ENCODE data around the gene PITPNM1.
"Not testable (repeated sequence)": the region's sequence is repeated elsewhere in the genome, so short reads cannot be mapped to it uniquely, and the experiment has no call there.

Gene PITPNM1

DNA sequence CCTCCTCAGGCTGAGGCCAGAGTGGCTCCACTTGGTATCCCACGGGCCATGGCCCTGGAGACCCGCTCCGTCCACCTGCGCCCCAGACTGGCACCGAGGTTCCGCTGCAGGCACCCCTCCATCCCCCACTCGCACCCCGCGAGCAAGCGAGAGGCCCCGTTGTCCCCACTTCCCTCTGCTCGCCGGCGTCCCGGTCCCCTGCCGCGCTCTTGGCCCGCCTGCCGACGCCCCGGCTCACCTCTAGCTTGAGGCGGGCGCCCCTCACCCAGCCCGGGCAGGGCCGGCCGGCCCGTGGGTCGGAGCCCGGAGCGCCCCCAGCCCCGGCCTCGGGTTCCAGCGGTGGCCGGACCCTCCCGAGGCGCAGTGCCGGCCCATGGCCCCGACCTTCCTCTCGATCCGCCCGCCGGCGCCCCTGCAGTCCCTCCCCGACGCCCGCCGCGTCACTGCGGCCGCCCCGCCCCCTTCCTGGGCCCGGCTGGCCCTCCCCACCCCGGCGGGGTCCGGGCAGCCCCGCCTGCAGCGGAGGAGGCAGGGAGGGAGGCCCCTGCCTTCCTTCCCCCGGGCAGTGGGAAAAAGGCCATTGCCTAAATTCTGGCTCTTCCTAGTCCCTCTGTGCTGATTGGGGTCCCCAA, at the start of gene PITPNM1:
Gene PITPNM1, minus strand, starts transcription at position 414 of the 632 bp plus-strand sequence. CDS start 1,183 bp downstream, outside the sequence.
- DNase-seq, result peak; percentile 81

DNA sequence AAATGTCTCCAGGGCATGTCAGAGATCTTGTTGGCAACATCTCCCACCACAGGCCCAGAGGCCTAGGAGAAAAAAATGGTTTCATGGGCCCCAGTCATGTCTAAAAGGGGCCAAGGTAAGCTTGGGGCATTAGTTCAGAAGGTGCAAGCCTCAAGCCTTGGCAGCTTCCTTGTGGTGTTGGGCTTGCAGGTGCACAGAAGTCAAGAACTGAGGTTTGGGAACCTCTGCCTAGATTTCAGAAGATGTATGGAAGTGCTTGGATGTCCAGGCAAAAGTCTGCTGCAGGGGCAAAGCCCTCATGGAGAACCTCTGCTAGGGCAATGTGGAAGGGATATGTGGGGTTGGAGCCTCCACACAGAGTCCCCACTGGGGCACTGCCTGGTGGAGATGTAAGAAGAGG, 46.5 kb upstream of the PITPNM1 start:
- DNase-seq, result not testable (repeated sequence)

DNA sequence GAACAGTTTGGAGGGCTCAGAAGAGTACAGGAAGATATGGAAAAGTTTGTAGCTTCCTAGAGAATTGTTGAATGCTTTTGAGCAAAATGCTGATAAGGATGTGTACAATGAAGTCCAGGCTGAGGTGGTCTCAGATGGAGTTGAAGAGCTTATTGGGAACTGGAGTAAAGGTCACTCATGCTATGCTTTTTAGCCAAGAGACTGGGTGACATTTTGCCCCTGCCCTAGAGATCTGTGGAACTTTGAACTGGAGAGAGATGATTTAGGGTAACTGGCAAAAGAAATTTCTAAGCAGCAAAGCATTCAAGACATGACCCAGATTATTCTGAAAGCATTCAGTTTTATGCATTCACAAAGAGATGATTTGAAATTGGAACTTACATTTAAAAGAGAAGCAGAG, 46.0 kb upstream of the PITPNM1 start:
- no peak for DNase-seq

DNA sequence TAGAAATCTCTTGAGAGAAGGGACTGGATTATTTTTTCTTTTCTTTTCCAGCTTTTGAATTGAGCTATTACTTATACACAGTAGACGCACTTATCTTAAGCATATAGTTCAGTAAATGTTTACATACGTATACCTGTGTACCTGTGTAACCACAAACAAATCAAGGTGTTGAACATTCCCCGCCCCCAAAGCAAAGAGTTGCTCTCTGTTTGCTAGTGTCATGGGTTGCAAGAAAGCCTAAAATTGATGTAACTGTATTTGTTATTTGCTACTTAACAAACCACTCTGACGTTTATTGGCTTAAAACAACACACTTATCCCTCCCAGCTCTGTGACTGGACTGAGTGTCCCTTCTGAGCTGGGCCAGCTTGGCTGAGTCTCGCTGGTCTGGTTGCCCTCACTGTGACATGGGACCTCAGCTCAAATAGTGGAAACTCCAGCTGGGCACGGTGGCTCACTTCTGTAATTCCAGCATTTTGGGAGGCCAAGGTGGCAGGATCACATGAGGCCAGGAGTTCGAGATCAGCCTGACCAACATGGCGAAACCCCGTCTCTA, 43.5 kb upstream of the PITPNM1 start:
- DNase-seq, result no peak

DNA sequence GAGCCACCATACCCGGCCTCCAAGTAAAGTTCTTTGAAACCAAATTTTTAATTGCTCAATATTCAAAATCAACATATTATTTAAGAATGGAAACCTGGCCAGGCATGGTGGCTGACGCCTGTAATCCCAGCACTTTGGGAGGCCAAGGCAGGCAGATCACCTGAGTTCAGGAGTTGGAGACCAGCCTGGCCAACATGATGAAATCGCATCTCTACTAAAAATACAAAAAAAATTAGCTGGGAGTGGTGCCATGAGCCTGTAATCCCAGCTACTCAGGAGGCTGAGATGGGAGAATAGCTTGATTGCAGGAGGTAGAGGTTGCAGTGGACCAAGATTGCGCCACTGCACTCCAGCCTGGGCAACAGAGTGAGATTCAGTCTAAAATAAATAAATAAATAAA, 42.9 kb upstream of the PITPNM1 start:
- DNase-seq, result not testable (repeated sequence)

DNA sequence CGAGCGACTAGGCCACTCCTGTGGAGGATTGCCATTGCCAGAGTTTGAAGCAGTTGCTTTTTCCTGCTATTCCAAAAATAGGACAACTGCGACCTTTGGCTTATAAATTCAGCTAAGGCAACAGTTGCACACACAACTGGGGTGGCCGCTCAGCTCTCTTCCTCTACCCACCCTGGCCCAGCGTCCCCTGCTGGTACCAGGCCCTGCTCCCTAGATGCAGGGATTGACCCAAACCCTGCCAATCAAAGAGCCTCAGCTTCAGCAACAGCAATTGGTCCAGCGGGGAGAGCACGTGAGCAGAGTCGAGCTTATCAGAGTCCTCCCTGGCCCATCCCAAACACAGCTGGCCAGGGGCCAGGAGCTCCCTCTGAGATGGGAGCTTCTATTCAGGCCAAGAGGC, 40.1 kb upstream of the PITPNM1 start:
- no peak for DNase-seq

DNA sequence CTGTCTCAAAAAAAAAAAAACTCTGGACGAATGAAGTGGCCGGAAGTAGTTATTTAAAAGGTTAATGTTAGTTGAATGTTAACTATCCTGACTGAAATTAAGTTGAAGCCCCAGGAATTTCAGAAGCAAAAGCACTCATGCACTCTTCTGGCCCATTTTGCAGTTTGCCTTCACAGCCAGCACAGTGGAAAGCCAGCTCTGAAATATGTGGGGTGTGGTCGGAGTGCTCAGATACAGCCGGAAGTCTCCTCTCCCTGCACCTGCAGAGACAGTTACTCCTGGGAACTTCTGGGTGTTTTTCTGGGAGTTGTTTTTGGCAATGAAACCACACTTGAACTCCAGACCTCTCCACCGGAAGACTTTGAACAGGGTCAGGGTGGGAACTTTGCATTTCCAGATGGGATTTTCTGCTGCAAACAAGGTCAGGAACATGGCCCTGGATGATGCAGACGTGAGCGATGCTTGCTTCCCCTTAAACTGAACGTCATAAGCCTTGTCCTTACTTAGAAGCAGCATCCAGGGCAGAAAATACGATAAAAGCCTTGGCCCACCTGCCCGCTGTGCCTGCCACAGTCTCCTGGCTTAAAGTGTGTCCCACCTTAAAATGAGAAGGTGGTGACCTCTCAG, 39.6 kb upstream of the PITPNM1 start:
- DNase-seq, result no peak

DNA sequence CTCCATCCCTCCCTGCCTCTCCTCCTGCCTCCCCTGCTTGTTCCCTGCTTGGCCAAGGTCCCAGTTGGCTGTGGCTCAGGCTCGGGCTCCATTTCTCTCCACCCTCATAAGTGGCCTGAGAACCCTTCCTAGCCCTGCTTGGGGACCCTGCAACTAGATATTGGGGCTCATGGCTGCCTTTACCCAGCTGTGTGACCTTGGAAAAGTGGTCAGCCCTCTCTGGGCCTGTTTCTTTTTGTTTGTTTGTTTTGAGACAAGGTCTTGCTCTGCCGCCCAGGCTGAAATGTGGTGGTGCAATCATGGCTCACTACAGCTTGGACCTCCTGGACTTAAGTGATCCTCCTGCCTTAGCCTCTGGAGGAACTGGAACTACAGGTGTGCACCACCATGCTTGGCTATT, 38.4 kb upstream of the PITPNM1 start:
- DNase-seq, result no peak

DNA sequence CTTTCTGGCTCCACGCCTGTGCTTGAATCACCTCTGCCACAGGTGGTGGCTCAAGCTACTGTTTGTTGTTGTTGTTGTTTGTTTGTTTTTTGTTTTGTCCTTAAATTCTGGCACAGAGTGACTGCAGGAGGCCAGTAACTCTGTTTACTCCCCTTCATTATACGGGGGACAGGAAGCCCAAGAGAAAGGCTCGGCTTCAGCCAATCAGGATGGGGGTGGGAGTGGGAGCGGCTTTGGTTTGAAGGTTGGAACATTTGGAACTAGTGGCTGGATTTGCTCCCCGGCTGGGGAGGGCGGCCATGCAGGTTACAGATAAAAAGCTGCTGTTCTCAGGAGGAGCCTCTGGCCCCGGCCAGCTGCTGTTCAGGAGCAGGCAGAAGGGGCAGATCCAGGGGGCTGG, 37.8 kb upstream of the PITPNM1 start:
- no peak for DNase-seq

DNA sequence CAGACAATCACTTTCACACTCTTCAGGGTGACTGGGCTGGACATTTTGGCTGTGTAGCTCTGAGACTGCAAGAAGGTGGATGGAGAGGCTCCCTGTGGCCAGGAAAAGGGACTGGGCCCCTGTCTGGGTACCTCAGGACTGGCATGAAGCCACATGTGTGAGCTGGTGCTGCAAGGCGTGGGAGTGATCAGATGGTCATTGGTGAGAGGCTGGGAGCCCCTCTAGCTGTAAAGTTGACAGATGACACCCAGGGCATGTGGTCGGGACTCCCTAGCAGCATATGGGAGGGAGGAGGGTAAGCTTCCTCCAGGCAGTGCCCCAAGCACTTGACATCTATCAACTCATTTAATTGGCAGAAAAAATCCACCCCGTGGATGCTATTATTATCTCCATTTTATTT, 37.0 kb upstream of the PITPNM1 start:
- no peak for DNase-seq

DNA sequence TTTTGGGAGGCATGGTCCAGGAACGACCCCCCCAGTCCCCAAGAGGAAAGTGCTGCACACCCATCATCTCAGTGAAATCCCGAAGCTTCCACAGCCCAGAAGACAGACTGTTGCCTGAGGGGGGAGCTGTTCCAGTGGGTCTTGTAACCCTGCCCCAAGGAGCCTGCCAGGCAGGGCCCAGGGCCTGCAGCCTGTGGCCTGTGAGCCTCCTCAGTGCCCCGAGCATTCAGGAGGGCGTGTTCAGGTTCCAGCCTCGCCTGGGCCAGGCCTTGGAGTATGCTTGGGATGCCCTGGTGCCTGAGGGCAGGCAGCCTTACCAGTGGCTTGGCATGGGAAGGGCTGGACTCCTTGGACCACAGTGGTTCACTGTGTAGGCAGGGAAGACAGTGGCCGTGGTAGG, 36.0 kb upstream of the PITPNM1 start:
- no peak for DNase-seq

DNA sequence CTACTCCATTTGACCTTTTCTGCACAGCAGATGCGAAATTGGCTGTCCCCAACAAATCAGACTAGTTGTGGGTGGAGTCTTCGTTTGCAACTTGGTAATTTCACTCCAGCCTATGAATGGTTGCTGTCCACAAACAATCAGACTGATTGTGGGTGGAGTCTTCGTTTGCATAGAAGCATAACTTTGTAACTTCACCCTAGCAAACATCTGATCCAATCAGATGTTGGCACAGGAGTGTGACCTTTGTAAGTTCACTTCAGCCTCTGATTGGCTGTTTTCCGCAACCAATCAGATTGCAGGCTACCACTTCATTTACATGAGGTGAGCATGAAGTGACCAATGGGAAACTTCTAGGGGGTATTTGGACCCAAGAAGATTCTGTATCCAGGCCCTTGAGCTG, 34.4 kb upstream of the PITPNM1 start:
- no peak for DNase-seq

DNA sequence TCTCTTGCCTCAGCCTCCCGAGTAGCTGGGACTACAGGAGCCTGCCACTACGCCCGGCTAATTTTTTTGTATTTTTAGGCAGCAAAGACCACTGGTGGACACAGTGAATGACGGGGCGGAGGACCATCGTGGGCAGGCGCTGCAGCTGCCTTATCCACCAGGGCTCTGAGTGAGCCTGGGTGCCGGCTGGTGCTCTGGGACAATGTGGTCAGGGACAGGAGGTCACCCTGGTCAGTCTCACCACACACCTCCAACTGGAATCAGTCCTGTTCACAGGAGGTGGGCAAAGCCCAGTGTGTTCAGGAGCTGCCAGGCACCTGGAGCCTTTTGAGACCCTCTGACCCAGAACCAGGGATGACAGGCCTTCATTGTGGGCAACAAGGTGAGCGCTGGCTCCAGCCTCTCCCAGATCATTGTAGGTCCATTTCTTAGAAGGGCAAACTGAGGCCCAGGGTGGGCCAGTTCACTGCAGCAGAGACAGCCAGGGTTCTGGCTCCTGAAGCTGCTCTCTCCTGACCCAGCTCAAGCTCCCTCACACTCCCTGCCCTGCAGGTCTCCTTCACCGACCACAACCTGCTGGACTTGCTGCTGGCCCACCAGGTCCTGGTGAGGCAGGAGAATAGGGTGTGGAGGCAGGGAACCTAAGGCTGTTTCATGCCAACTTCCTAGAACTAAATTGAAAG, 33.8 kb upstream of the PITPNM1 start:
- DNase-seq, result no peak

DNA sequence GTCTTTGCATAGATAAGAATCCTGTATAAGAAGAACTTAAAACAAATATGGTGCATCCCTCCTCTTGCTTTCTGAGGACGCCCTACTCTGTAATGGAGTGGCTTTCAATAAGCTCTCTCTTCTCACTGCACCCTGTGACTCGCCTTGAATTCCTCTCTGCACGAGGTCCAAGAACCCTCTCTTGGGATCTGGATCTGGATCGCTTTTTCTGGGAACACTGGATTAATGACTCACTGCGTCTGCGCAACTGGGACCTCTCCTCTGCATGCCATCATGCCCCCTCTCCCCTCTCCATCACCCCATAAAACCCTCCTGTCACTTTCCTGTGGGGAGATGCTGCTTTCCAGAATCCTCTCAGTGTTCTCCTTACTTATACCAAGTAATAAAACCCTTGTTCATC, 33.1 kb upstream of the PITPNM1 start:
- DNase-seq, result no peak

DNA sequence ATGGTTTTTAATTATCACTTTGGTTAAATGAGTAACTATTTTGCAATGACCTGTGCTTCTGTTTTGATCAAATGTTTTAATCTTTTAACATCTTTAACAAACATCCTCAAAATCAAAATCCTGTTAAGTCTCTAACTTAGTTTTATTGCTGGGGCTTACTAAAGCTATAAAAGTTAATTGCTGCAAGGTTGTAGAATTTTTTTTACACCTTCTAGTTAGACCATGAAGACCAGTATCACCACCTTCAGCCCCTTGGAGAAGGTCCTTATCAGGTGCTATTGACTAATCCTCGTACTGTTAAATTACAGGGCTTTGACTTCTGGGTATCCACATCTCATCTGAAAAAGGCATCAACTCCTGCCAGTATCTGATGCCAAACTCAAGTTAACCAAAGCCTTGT, 30.4 kb upstream of the PITPNM1 start:
- DNase-seq, result no peak

DNA sequence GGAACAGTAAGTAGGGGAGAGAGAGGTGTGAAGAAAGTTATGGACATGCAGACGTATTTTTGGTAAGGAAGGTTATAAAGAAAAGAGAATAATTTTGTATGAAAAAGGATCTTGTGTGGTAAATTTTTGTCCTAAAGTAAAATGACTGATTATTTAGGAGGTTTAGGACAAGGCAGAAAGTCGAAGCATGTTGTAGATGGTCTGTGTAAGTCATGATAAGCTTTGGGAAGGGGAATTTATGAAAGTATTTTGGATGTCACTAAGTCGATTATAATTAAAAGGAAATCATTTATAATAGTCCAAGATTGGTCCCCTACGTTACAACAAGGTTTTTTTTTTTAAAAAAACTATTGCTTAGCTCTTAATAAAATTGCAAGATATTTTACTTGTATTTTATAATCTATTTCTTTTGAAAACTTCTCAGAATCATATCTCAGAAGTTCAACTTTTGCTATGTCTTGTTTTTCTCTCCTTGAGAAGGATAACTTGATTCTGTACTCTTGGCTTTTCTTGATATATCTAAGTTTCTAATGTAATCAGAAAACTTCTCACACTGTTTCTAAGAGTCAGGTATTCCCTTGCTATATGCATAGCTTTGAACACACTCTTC, 29.0 kb upstream of the PITPNM1 start:
- no peak for DNase-seq

DNA sequence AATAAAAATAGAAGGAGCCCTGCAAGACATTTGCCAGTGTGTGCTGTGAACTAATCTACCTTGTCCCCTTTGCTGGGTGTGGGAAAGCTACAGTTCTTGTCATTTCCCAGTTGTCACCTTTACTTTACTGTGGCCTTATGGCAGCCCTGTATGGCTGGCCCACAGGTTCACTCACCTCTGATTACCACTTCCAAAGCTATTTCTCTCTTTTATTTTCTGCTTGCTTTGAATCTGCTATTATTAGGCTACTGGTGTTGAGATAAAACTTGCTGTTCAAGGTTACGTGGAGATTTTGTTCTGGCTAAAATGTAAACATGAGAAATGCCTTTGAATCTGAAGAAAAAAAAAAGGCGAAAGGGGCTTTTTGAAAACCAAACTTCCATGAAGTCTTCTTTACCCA, 27.7 kb upstream of the PITPNM1 start:
- no peak for DNase-seq

DNA sequence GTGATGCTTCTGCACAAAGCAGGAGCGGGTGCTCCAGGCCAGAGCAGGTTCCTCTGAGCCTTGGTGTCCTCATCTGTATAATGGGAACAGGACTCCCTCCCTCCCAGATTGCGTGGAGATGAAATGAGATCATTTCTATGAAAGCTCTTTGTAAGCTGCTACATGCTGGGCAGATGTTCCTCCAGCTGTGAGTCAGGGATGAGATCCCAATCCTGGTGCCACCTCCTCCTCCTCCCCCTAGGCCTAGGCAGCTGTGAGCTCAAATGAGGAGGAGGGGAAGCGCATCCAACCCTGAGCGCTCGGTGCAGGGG, 25.1 kb upstream of the PITPNM1 start:
- no peak for DNase-seq

DNA sequence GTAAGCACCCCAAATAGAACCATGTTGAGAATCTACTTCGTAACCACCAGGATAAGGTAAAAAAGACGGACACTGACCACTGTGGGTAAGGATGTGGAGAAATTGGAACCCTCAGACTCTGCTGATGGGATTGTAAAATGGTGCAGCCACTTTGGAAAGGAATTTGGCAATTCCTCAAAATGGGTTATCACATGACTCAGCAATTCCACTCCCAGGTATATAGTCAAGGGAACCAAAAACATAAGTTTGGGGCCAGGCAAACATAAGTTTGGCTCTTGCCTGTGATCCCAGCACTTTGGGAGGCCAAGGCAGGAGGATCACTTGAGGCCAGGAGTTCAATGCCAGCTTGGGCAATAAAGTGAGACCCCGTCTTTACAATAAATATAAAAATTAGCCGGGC, 23.2 kb upstream of the PITPNM1 start:
- no peak for DNase-seq

DNA sequence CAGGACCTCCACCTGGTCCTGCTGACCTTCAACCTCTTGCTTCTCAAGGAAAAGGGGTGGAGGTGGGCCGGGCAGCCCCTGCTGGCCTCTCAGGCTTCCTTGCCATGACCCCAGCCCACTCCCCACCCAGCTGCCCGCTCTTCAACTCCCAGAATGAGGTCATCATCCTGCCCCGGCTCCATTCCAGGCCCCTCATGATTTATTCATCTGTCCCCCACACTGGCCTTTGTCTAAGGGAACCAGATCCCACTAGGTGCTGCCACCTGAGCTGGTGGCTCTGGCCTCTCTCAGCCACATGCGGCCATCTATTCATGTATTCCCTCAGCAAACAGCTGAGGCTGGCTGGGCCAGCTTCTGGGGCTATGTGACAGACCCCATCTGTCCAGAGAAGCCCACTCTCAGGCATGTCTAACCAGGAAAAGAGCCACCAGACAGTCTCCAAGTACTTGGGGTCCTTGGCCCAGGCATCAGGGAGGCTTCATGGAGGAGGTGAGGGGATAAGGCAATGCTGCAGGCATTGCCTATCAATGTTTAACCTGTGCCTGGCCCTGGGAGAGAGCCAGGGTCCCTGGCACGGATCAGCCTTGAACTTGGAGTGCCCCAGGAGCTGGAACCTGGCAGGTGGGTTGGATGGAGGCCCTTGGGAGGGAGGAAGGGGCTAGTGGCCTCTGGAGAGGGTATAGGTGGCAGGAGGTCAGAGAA, 20.3 kb upstream of the PITPNM1 start:
- DNase-seq, result no peak

DNA sequence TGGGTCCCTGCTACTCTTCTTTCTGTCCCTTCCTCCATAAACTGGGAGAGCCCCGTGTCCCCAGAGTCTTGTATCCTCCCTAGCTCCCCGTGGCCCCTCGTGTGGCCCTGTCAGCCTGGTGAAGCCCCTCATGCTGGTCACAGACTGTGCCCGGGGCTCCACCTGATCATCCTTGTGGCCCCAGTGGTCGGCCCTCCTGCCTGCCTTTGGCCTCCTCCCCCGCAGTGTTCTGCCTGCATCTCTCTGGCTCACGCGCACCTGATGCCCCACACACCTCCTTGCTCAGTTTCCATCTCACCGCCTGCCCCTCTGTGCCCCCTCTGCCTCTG, 19.3 kb upstream of the PITPNM1 start:
- no peak for DNase-seq

DNA sequence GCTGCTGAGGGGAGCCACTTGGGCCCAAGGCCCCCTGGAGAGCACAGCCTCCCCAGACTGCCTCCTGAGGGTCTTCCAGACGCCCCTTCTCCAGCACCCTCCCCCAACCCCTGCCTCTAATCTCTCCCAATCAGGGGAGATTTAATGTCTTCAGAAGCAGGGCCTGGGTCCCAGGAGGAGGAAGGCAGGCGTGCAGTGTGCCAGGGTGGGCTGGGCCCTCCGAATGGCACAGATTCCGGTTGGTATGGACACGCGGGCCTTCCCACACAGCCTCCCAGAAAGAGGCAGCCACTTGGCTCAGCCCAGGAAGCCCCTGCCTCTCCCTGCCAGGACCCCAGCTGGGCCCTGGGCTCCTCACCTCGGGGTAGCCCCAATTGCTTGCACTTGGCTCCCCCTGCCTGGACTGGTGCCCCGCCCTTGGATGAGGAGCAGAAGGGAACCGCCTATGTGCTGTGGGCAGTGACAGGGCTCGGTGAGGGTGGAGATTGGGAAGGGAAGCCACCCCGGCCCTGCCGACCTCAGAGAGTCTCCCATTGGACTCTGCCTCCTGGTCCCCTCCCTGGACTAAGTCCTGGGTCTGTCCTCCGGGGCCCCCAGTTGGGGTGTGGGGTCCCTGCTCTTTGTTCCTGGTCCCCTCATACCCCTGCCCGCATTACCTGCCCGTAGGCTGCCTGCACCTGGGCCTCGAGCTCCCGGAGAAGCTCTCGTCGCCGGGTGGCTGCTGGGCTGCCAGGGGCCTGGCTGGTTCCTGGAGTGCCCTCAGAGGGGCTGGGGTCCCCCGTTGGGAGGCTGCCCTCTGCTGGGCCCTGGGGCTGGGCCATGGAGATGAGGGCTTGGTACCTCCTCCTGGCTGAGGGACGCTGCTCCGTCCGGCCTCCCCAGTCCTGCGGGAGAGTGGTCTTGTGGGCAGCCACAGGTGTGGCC, 18.7 kb upstream of the PITPNM1 start:
- DNase-seq, result no peak
